IMR-90 (cell line): Measurements from ENCODE around the gene DENND1B. TPM values are rescaled to one million over a fixed set of nuclear protein-coding genes. Genes with fewer than 3 reads are reported as not detected.

ENCODE experiments used
- ATAC-seq: fragments of 200-7000 bp; cut with Tn5 transposase; 2 replicates; pipeline ENCODE4 v1.9.1; 2020; ENCODE audit warnings: low read depth, mild to moderate bottlenecking, moderate library complexity
- BruUV-seq: library from RNA; stranded (reverse); fragments of 400-500 nt; replicated peaks from 2 replicates; lab custom pipeline; 2021; lab: Mats Ljungman, UMichigan
- CTCF ChIA-PET: fragments of 300-600 bp; formaldehyde crosslinking; extraction: SDS; loops from one replicate; lab custom pipeline; 2021; ENCODE audit warnings: antibody characterized with exemption; lab: Yijun Ruan, JAX
- POLR2A ChIA-PET: fragments of 300-600 bp; sonication (Branson Sonifier 250); formaldehyde crosslinking; loops from one replicate; lab custom pipeline; 2022; ENCODE audit warnings: antibody characterized with exemption; ENCODE audit not compliant: unreplicated experiment; lab: Charles Lee
- DNase-seq: peaks from one replicate; pipeline ENCODE4 v3.0.0; 2013
- H2AFZ ChIP-seq: replicated peaks from 2 replicates; pipeline ENCODE3; 2013; ENCODE audit warnings: low read length, mild to moderate bottlenecking; ENCODE audit not compliant: poor library complexity
- H2AK5ac ChIP-seq: 2 replicates; pipeline ENCODE4 v1.6.1; 2013; ENCODE audit warnings: low read depth, low read length, inconsistent platforms
- H2AK9ac ChIP-seq: replicated peaks from 2 replicates; pipeline ENCODE3; 2013; ENCODE audit warnings: mild to moderate bottlenecking, low read depth, low read length, moderate library complexity; ENCODE audit not compliant: poor library complexity
- H2BK120ac ChIP-seq: 2 replicates; pipeline ENCODE4 v1.6.1; 2013; ENCODE audit warnings: low read depth, low read length, inconsistent platforms
- H2BK15ac ChIP-seq: 3 replicates; pipeline ENCODE4 v1.6.1; 2013; ENCODE audit warnings: low read depth, low read length, inconsistent platforms
- H2BK20ac ChIP-seq: 2 replicates; pipeline ENCODE4 v1.6.1; 2013; ENCODE audit warnings: low read depth, mild to moderate bottlenecking, inconsistent platforms, low read length, moderate library complexity
- H2BK5ac ChIP-seq: 2 replicates; pipeline ENCODE4 v1.6.1; 2013; ENCODE audit warnings: mild to moderate bottlenecking, low read depth, low read length, inconsistent platforms; ENCODE audit not compliant: poor library complexity, severe bottlenecking
- H3K14ac ChIP-seq: replicated peaks from 2 replicates; pipeline ENCODE4 v1.6.1; 2013; ENCODE audit warnings: low read depth, low read length, inconsistent platforms
- H3K18ac ChIP-seq: 2 replicates; pipeline ENCODE4 v1.6.1; 2013; ENCODE audit warnings: low read depth, low read length, control low read depth
- H3K23ac ChIP-seq: 2 replicates; pipeline ENCODE4 v1.6.1; 2013; ENCODE audit warnings: low read depth, low read length, inconsistent platforms
- H3K27ac ChIP-seq: 2 replicates; pipeline ENCODE4 v1.5.1; 2013; ENCODE audit warnings: mild to moderate bottlenecking, control low read depth, low read length; ENCODE audit not compliant: insufficient read depth
- H3K27me3 ChIP-seq: 2 replicates; pipeline ENCODE4 v1.6.1; 2013; ENCODE audit warnings: low read length; ENCODE audit not compliant: control insufficient read depth, insufficient read depth
- H3K36me3 ChIP-seq: 2 replicates; pipeline ENCODE4 v1.6.1; 2013; ENCODE audit warnings: low read length, mixed read lengths; ENCODE audit not compliant: control insufficient read depth, insufficient read depth
- H3K4ac ChIP-seq: 2 replicates; pipeline ENCODE4 v1.6.1; 2013; ENCODE audit warnings: low read depth, low read length, inconsistent platforms
- H3K4me1 ChIP-seq: 2 replicates; pipeline ENCODE4 v1.6.1; 2013; ENCODE audit warnings: low read length, mixed read lengths; ENCODE audit not compliant: control insufficient read depth, insufficient read depth
- H3K4me2 ChIP-seq: 2 replicates; pipeline ENCODE4 v1.6.1; 2013; ENCODE audit warnings: low read depth, mild to moderate bottlenecking, control low read depth, low read length, moderate library complexity
- H3K4me3 ChIP-seq: 2 replicates; pipeline ENCODE4 v1.5.1; 2013; ENCODE audit warnings: low read depth, mild to moderate bottlenecking, control low read depth, low read length, moderate library complexity; ENCODE audit not compliant: insufficient read depth
- H3K56ac ChIP-seq: 2 replicates; pipeline ENCODE4 v1.6.1; 2013; ENCODE audit warnings: low read length, inconsistent platforms; ENCODE audit not compliant: insufficient read depth; ENCODE audit errors: extremely low read depth
- H3K79me1 ChIP-seq, 2 experiments: 2 replicates each; pipeline ENCODE4 v1.6.1; 2013; ENCODE audit warnings: low read length in 2 of 2, inconsistent platforms in 1 of 2, low read depth in 1 of 2
- H3K9ac ChIP-seq: 2 replicates; pipeline ENCODE4 v1.6.1; 2013; ENCODE audit warnings: low read depth, low read length, control low read depth
- H3K9me1 ChIP-seq: 2 replicates; pipeline ENCODE4 v1.6.1; 2013; ENCODE audit warnings: low read length, inconsistent platforms; ENCODE audit not compliant: insufficient read depth
- H3K9me3 ChIP-seq: 2 replicates; pipeline ENCODE4 v1.6.1; 2013; ENCODE audit warnings: low read length; ENCODE audit not compliant: control insufficient read depth, insufficient read depth
- H4K20me1 ChIP-seq: 2 replicates; pipeline ENCODE4 v1.6.1; 2013; ENCODE audit warnings: low read length, inconsistent platforms; ENCODE audit not compliant: insufficient read depth
- H4K5ac ChIP-seq: 2 replicates; pipeline ENCODE4 v1.6.1; 2013; ENCODE audit warnings: mild to moderate bottlenecking, low read depth, low read length, control low read depth
- H4K8ac ChIP-seq, 2 experiments: 2 replicates each; pipeline ENCODE4 v1.6.1; 2013; ENCODE audit warnings: low read depth in 2 of 2, low read length in 2 of 2, control low read depth in 1 of 2, inconsistent platforms in 1 of 2
- H4K91ac ChIP-seq: 2 replicates; pipeline ENCODE4 v1.6.1; 2013; ENCODE audit warnings: low read depth, low read length, inconsistent platforms; ENCODE audit not compliant: insufficient read depth
- FOS ChIP-seq: fragments of 150-350 bp; IDR thresholded peaks from 2 replicates; pipeline ENCODE4 v1.6.1; 2016; ENCODE audit warnings: low read depth, low read length
- MAFK ChIP-seq: IDR thresholded peaks from 2 replicates; pipeline ENCODE4 v1.6.1; 2012; ENCODE audit warnings: low read depth, low read length, improper control_type of control experiment
- MAZ ChIP-seq: IDR thresholded peaks from 2 replicates; pipeline ENCODE4 v1.6.1; 2012; ENCODE audit warnings: low read depth, mild to moderate bottlenecking, low read length, improper control_type of control experiment, moderate library complexity, borderline replicate concordance
- NFE2L2 ChIP-seq: fragments of 150-350 bp; IDR thresholded peaks from 2 replicates; pipeline ENCODE4 v1.6.1; 2016; ENCODE audit warnings: low read depth, mild to moderate bottlenecking, low read length
- POLR2A ChIP-seq: IDR thresholded peaks from 2 replicates; pipeline ENCODE4 v1.6.1; 2012; ENCODE audit warnings: mild to moderate bottlenecking, low read depth, low read length
- RCOR1 ChIP-seq: IDR thresholded peaks from 2 replicates; pipeline ENCODE4 v1.6.1; 2012; ENCODE audit warnings: mild to moderate bottlenecking, low read length, improper control_type of control experiment; ENCODE audit not compliant: insufficient replicate concordance
- SMC3 ChIP-seq: fragments of 150-350 bp; IDR thresholded peaks from 2 replicates; pipeline ENCODE4 v1.6.1; 2016; ENCODE audit warnings: low read depth, mild to moderate bottlenecking, antibody characterized with exemption, low read length, moderate library complexity
- WGBS, 2 experiments: methylation state at CpG; one replicate each; pipeline versions ENCODE4 v1.1.5 to v1.1.7; 2013; ENCODE audit warnings: missing lambda C conversion rate in 2 of 2; ENCODE audit not compliant: insufficient read length in 1 of 2; ENCODE audit errors: extremely low coverage in 2 of 2; 5-methylcytosine and 5-hydroxymethylcytosine counted together
- dilution Hi-C: fragments of 300-500 bp; cut with HindIII; formaldehyde crosslinking; loops from one replicate; pipeline ENCODE4 v1.14.3; 2018; ENCODE audit warnings: low sequenced_read_pairs; ENCODE audit not compliant: unreplicated experiment
- in situ Hi-C: fragments of 300-500 bp; cut with MboI; formaldehyde crosslinking; loops from 3 replicates; pipeline ENCODE4 v1.14.3; 2019; ENCODE audit warnings: low sequenced_read_pairs, inconsistent platforms, mixed read lengths
- intact Hi-C: fragments of 100-400 bp; cut with micrococcal nuclease; formaldehyde crosslinking; loops from 2 replicates; pipeline ENCODE4 v1.10.0; 2022
- polyA plus RNA-seq, 3 experiments: library from polyadenylated mRNA; depleted of rRNA; stranded (reverse); fragments of >200 nt; gene quantifications; 2 replicates each; pipeline ENCODE4 v1.2.3, GENCODE V29; 2012; ENCODE audit warnings: low replicate concordance in 1 of 3
- total RNA-seq: library from RNA; depleted of rRNA; stranded (reverse); fragments of >200 nt; gene quantifications from 2 replicates; pipeline ENCODE4 v1.2.3, GENCODE V29; 2012
- TF ChIP-seq, protein P1 (sequence below): conservative IDR thresholded peaks from 2 replicates; pipeline ENCODE4 v1.5.1; 2012; ENCODE audit warnings: mild to moderate bottlenecking, low read depth, low read length, improper control_type of control experiment
- TF ChIP-seq, protein P2 (sequence below): fragments of 150-350 bp; IDR thresholded peaks from 2 replicates; pipeline ENCODE4 v1.6.1; 2016; ENCODE audit warnings: low read depth, mild to moderate bottlenecking, low read length, moderate library complexity, borderline replicate concordance
- TF ChIP-seq, protein P3 (sequence below): fragments of 150-350 bp; IDR thresholded peaks from 2 replicates; pipeline ENCODE4 v1.6.1; 2017; ENCODE audit warnings: mild to moderate bottlenecking, antibody characterized with exemption, low read length, low read depth

The DENND1B gene
- total and polyA plus RNA-seq, 2 of the 4 experiments (the other 2 are of a cell fraction), result 4.0 to 24.2 TPM

DNA sequence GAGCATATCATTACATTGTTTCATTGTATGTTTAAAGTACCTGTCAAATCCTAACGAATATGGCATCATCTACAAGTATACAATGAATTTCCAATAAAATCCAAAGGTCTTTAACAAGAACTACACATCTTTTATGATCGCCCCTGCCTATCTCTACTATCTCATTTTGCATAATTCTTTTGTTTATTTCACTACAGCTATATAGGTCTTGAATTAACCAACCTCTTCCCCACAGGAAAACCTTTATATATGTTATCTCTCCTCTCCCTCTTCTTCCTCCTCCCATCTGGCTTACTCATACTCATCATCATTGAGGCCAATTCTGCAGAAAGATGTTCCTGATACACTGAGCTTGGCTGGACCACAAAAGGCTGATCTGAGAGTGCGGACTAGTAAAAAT is 175.5 kb downstream of the DENND1B start:
- BruUV-seq, result no TSS peak
- Histone ChIP-seq H3K23ac (no peak overlapping the region), H2BK120ac (no peak overlapping the region), H4K5ac (no peak overlapping the region), H3K9me1 (no peaks in the 10 kb centered on the region), H3K27me3 (no peaks in the 10 kb centered on the region), H3K56ac (no peak overlapping the region), H4K91ac (no peak overlapping the region), H4K20me1 (no peaks in the 10 kb centered on the region), H3K4ac (no peak overlapping the region), H3K14ac (no peak overlapping the region), H2BK15ac (no peak overlapping the region), H2AK5ac (no peak overlapping the region), H3K4me3 (no peak overlapping the region), H2BK20ac (no peak overlapping the region), H3K9me3 (no peaks in the 10 kb centered on the region), H3K9ac (no peak overlapping the region), H3K18ac (no peak overlapping the region), H3K27ac (no peak overlapping the region), H2AK9ac (no peak overlapping the region), H3K4me2 (no peak overlapping the region), H2AFZ (no peak overlapping the region), H3K4me1 (no peaks in the 10 kb centered on the region), H2BK5ac (no peak overlapping the region), H4K8ac (no peak overlapping the region), H3K79me1 (no peaks in the 10 kb centered on the region; a peak in 1 of 4 replicates), H3K36me3 (0 out of 2 replicates have a peak, but pooled peaks cover 3% of the 10 kb centered on the region)
- DNase-seq (no peak), ATAC-seq (no peak)
- dilution Hi-C loops (no loop called here), intact Hi-C loops (loop anchor here (10.0 kb wide), 1 partner anchor 705 kb away; no protein-coding TSS in a partner anchor), in situ Hi-C loops (loop anchor here (25.0 kb wide), 1 partner anchor 863 kb away; no protein-coding TSS in a partner anchor)
- ChIA-PET CTCF (no interaction called here), POLR2A (no interaction called here)
- TF ChIP-seq, protein P1, sequence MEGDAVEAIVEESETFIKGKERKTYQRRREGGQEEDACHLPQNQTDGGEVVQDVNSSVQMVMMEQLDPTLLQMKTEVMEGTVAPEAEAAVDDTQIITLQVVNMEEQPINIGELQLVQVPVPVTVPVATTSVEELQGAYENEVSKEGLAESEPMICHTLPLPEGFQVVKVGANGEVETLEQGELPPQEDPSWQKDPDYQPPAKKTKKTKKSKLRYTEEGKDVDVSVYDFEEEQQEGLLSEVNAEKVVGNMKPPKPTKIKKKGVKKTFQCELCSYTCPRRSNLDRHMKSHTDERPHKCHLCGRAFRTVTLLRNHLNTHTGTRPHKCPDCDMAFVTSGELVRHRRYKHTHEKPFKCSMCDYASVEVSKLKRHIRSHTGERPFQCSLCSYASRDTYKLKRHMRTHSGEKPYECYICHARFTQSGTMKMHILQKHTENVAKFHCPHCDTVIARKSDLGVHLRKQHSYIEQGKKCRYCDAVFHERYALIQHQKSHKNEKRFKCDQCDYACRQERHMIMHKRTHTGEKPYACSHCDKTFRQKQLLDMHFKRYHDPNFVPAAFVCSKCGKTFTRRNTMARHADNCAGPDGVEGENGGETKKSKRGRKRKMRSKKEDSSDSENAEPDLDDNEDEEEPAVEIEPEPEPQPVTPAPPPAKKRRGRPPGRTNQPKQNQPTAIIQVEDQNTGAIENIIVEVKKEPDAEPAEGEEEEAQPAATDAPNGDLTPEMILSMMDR, result no peak
- TF ChIP-seq NFE2L2 (no peak), SMC3 (no peak), MAFK (no peak), RCOR1 (no peak), MAZ (no peak), FOS (no peak), POLR2A (no peak)
- TF ChIP-seq, protein P2, sequence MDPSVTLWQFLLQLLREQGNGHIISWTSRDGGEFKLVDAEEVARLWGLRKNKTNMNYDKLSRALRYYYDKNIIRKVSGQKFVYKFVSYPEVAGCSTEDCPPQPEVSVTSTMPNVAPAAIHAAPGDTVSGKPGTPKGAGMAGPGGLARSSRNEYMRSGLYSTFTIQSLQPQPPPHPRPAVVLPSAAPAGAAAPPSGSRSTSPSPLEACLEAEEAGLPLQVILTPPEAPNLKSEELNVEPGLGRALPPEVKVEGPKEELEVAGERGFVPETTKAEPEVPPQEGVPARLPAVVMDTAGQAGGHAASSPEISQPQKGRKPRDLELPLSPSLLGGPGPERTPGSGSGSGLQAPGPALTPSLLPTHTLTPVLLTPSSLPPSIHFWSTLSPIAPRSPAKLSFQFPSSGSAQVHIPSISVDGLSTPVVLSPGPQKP, result no peak
- TF ChIP-seq, protein P3, sequence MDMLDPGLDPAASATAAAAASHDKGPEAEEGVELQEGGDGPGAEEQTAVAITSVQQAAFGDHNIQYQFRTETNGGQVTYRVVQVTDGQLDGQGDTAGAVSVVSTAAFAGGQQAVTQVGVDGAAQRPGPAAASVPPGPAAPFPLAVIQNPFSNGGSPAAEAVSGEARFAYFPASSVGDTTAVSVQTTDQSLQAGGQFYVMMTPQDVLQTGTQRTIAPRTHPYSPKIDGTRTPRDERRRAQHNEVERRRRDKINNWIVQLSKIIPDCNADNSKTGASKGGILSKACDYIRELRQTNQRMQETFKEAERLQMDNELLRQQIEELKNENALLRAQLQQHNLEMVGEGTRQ, result no peak
- no CpG with 5 or more reads among the region's 3 CpGs for WGBS, 2 experiments
